CD4-positive, alpha-beta T cell treated with Interferon alpha-2 for 1 hour (primary cell): ENCODE results near the gene VTI1A.

ENCODE experiments used
- DNase-seq, 2 donors: peaks; one replicate each; pipeline ENCODE4 v3.0.0-alpha.2; 2020 to 2022

Gene VTI1A

GRCh38 chr10:112767156-112767555, 320.1 kb downstream of the VTI1A start:
- no peak for DNase-seq

- DNase-seq, result no peak
Observed at GRCh38 chr10:112768121-112768520, 321.1 kb downstream of the VTI1A start.

DNA sequence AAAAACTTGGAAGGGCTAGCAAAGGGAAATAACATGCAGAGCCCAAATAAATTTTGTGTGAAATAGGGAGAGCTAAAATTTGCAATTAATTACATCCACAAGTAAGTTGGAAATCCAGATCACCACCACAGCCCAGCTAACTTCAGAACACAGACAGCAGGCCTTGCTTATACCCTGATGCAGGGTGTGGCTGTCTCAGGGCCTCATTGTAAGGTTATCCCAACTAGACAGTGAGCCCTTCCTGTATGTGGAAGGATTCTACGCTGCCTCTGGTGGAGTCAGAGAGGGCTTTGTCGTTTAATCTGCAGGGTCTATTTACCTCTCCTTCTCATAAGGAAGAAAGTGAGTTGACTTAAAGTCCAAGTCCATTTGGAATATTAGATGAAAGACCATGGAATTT, 322.1 kb downstream of the VTI1A start:
- no peak for DNase-seq

GRCh38 chr10:112769611-112770370, 322.8 kb downstream of the VTI1A start:
- DNase-seq, result no peak

DNA sequence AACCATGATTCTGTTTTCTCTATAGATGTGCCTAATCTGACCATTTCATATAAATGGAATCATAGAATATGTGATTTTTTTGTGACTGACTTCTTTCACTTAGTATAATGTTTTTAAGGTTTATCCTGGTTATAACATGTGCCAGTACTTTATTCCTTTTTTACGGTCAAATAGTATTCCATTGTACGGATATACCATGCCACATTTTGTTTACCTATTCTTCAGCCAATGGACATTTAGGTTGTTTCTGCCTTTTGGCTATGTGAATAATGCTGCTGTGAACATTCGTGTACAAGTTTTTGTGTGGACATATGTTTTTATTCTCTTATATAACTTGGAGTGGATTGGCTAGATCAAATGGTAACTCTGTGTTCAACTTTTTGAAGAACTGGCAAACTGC, 324.7 kb downstream of the VTI1A start:
- DNase-seq, result no peak

DNA sequence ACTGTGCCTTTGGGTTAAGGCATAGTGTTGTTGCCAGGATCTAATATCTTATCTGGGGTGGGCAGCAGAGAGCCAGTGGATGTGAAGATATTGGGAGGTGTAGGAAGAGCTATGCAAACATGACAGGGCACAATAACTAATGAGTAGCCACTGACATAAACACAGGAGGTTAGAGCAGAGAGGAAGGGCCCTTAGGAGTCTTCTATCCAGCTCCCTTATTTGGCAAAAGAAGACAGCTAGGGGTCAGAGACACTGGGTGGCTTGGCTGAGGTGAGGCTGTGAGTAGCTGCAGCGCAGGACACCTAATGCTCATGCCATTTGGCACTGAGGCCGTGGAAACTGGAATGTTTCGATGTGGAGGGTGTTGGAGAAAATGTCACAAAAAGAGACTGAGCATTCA, 326.8 kb downstream of the VTI1A start:
- no peak for DNase-seq

DNA sequence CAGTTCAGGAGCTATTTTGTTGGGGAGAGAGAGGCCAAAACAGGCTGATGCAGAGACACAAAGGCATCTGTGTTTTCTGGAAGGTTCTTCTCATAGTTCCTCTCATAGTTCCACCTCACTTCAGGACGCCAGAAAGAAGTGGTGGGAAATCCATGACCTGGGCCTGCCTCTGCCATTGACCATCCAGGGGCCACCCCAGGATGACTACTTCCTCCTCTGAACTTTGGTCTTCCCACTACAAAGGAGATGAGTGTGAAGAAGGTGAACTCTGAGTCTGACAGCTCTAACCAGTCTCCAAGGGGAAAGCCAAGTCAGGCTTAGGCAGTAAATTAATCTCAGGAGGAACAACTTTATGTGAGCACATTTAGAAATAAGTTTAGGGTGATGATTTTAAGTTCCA, 327.2 kb downstream of the VTI1A start:
- DNase-seq, result no peak

DNA sequence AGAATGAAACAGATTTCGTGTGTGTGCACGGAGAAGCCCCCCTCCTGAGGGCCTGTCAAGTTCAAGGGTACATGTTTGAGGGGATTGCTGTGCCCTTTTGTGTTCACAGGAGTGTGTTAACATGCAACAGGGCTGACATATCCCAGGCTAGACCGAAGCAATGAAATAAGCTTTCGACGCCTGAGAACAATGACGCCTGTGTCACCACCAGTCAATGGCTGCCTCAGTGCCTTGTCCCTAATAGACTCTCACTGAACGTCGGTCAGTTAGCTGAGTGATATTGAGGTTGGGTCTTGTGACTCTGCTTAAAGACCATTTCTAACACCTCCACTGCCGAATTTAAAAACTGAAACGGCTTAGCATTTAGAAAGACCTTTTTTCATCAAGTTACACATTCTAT, 327.8 kb downstream of the VTI1A start:
- DNase-seq, result no peak

GRCh38 chr10:112775381-112775780, 328.4 kb downstream of the VTI1A start:
- DNase-seq, result no peak

- no peak for DNase-seq
Observed at GRCh38 chr10:112775892-112776674, 329.1 kb downstream of the VTI1A start.

DNA sequence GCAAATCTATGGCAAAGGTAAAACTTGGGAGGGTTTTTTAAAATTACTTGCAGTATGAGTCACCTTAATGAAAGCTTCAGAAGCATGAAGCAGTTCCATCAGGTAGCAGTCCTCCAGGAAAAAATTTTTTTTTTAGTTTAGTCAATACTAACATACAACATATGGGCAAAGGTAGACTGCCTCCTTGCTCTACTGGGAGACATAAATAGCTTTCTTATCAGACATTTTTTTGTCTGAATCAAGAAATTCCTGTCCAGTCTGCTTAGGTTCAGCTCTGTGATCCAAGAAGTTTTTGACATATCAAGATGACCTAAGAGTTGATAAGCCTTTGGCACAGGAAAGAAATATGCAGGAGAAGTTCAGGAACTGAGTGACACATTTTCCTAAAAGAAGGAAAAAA, 331.6 kb downstream of the VTI1A start:
- no peak for DNase-seq

GRCh38 chr10:112779025-112779770, 332.2 kb downstream of the VTI1A start:
- DNase-seq, result no peak

DNA sequence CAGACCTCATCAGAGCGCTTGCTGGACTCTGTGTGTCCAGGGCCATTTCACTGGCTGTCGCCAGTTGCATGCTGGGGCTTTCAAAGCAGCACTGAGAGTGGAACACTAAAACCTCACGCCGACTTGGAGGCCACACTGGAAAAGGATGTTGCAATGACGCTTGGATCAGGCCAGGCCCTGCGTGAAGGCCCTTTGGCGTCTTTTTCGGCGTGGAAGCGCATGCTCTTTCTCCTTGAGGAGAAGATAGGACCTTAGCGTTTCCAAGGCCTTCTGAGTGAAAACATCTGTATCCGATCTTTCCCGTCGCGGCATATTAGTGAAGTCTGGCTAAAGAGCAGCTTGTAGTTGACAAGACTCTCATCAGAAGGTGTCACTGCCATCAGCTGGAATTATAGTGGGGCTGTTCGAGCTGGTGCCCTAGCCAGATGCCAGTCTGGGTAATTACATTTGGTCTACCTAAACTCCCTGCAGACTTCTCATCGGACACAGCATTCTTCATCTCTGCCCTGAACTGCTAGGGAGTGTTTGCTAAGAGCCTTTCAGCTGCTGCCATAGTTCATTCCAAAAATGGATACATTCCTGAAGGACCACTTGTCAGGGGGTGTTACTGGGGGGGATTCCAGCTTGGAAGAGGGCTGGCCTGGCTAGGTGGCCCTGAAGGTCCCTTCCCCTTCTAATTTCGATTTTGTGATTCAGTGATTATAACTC, 335.3 kb downstream of the VTI1A start:
- DNase-seq, result no peak

DNA sequence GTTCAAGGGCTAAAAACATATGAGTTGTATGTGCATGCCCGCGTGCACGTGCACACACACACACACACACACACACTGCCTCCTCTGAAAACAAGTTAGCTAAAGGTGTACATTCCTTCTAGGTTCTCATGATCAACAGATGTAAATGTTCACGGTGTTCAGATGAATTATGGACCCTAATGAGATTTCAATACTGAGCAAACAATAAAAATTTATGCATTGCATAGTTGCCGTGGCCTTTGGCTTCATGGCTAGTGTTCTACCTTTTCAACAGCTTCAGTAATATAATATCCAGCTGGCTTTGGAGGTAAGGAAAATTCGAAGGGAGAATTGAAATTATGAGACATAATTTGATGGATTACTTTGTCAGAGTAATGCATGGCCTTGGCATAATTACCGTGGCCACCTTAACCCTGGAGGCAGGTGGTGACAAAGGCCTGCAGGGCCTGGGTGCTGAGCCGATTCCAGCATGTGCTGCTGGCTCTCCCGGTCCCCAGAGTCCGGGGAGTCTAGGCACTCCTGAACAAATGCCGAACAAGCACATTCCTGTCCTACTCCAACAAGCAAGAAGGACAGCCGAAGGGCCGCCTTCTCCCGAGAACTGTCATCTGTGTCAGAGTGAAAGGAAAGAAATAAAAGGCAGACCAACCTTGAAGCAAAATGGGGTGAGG, 336.5 kb downstream of the VTI1A start:
- no peak for DNase-seq

- no peak for DNase-seq
Observed at GRCh38 chr10:112784022-112784461, 337.0 kb downstream of the VTI1A start.

DNA sequence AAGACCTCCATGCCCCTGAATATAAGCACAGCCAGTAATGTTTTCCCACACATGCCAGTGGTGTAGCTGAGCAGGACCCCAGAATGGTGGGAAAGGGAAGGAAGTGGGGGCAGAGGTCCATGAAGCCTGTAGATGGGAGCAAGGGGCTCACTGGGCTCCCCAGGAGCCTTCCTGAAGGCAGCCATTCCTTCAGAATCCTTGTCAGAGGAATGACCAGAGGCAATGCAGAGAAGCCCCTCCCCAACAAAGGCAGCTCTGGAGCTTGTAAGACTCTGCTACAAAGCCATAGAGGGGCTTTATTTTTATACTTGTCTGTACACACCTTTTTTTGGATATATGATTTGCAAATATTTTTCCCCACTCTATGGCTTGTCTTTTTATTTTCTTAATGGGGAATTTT, 338.1 kb downstream of the VTI1A start:
- DNase-seq, result no peak

GRCh38 chr10:112789248-112789647, 342.2 kb downstream of the VTI1A start:
- DNase-seq, result no peak

- DNase-seq, result no peak
Observed at GRCh38 chr10:112790030-112790429, 343.0 kb downstream of the VTI1A start.

- no peak for DNase-seq
Observed at GRCh38 chr10:112790921-112791320, 343.9 kb downstream of the VTI1A start.

DNA sequence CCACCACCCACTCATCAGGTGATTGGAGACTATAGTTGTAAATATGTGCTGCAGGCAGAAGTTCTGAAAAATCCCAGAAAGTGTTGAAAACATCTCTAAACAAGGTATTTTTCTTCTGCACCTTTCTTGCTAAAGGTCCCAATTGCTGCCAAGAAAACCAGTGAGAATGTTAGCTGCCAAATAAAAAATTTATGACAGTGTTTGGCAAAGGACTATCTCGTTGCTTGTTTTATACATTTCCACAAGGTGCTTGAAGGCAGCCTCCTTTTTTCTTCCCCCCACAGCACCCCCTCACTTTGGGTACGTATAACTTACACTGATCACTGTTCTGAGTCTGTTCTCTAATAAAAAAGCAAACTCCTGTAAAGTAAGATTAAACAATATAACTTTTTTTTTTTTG, 344.4 kb downstream of the VTI1A start:
- DNase-seq, result no peak

GRCh38 chr10:112792487-112793201, 345.6 kb downstream of the VTI1A start:
- DNase-seq, result no peak
